Activated CD8-positive, alpha-beta T cell treated with anti-CD3 and anti-CD28 coated beads, Interleukin-2, amount 10 ng/mL, durations not matched to agents 7 days and 5 days (primary cell): ENCODE data around the gene CAPN11. TPM values are rescaled to one million over a fixed set of nuclear protein-coding genes. Genes with fewer than 3 reads are reported as not detected.

Experiments used
- ATAC-seq: fragments of 150-1000 bp; cut with Tn5 transposase; one replicate; pipeline ENCODE4 v1.10.0; 2021; ENCODE audit warnings: moderate library complexity
- CTCF ChIA-PET: fragments of 350-600 bp; sonication (Branson Sonifier 250); formaldehyde crosslinking; loops from one replicate; lab custom pipeline; 2021; ENCODE audit warnings: antibody characterized with exemption; lab: Charles Lee
- POLR2A ChIA-PET: fragments of 350-600 bp; sonication (Branson Sonifier 250); formaldehyde crosslinking; loops from one replicate; lab custom pipeline; 2021; ENCODE audit warnings: antibody characterized with exemption; lab: Charles Lee
- DNase-seq: peaks from one replicate; pipeline ENCODE4 v3.0.0-alpha.2; 2020
- H3K27ac Mint-ChIP-seq: one replicate; pipeline ENCODE4 v1.8.0; 2021; ENCODE audit warnings: mild to moderate bottlenecking, mixed read lengths
- H3K27me3 Mint-ChIP-seq: one replicate; pipeline ENCODE4 v1.8.0; 2021; ENCODE audit warnings: low read depth, mixed read lengths
- H3K36me3 Mint-ChIP-seq: one replicate; pipeline ENCODE4 v1.8.0; 2021; ENCODE audit warnings: low read depth, mixed read lengths
- H3K4me1 Mint-ChIP-seq: one replicate; pipeline ENCODE4 v1.8.0; 2021; ENCODE audit warnings: low read depth, mixed read lengths
- H3K4me3 Mint-ChIP-seq: one replicate; pipeline ENCODE4 v1.8.0; 2021; ENCODE audit warnings: mild to moderate bottlenecking, mixed read lengths
- H3K9me3 Mint-ChIP-seq: one replicate; pipeline ENCODE4 v1.8.0; 2022; ENCODE audit warnings: mixed read lengths; ENCODE audit not compliant: insufficient read depth
- total RNA-seq, 2 experiments: library from RNA; stranded (reverse); gene quantifications; one replicate each; pipeline ENCODE4 v1.2.3, GENCODE V29; 2021

Gene CAPN11
- total RNA-seq, 2 experiments from 2014 or later: 0.58 to 0.70 TPM

GRCh38 chr6:44224029-44224964 lies 65.7 kb downstream of the CAPN11 start:
- ATAC-seq (peak; percentile 20), DNase-seq (peak; percentile 39)
- peaks cover 45% of the 10 kb centered on the region for H3K4me1 Mint-ChIP-seq

GRCh38 chr6:44224965-44225305 lies 66.3 kb downstream of the CAPN11 start:
- CTCF ChIA-PET: interaction anchor here (0.9 to 4.0 kb wide), 15 partner anchors 8 to 127 kb away, joined by 3 to 37 read pairs (median 3); partner anchors contain the start of genes AARS2, HSP90AB1, SLC35B2 and TMEM63B
- peaks cover 42% of the 10 kb centered on the region for H3K4me1 Mint-ChIP-seq
- ATAC-seq (no peak), DNase-seq (no peak)
- H3K36me3 Mint-ChIP-seq: peaks cover 2% of the 10 kb centered on the region
- H3K9me3 Mint-ChIP-seq: no peaks in the 10 kb centered on the region
- H3K27me3 Mint-ChIP-seq: no peaks in the 10 kb centered on the region
- POLR2A ChIA-PET: interaction anchor here (1.1 to 4.1 kb wide), 2 partner anchors 22 to 32 kb away, joined by 5 to 37 read pairs; partner anchors contain the start of genes HSP90AB1 and SLC35B2
- peak overlapping the region; percentile 80 for H3K4me3 Mint-ChIP-seq
- no peak overlapping the region for H3K27ac Mint-ChIP-seq

More at GRCh38 chr6:44224029-44224964, 65.7 kb downstream of the CAPN11 start:
- Mint-ChIP-seq H3K9me3 (no peaks in the 10 kb centered on the region), H3K27ac (peak overlapping the region; percentile 58), H3K4me3 (peak overlapping the region; percentile 80), H3K36me3 (peaks cover 2% of the 10 kb centered on the region), H3K27me3 (no peaks in the 10 kb centered on the region)
- CTCF ChIA-PET: interaction anchor here (0.9 to 4.0 kb wide), 17 partner anchors 9 to 126 kb away, joined by 3 to 37 read pairs (median 3); partner anchors contain the start of genes AARS2, HSP90AB1, SLC35B2 and TMEM63B
- POLR2A ChIA-PET: interaction anchor here (0.5 to 4.1 kb wide), 3 partner anchors 12 to 32 kb away, joined by 3 to 37 read pairs (median 5); partner anchors contain the start of genes HSP90AB1 and SLC35B2

- Mint-ChIP-seq H3K9me3 (no peaks in the 10 kb centered on the region), H3K27me3 (no peaks in the 10 kb centered on the region), H3K4me3 (no peak overlapping the region), H3K27ac (no peak overlapping the region), H3K36me3 (peaks cover 4% of the 10 kb centered on the region), H3K4me1 (peaks cover 41% of the 10 kb centered on the region)
- CTCF ChIA-PET: interaction anchor here (1.1 to 4.0 kb wide), 5 partner anchors 9 to 53 kb away, joined by 3 to 37 read pairs (median 19); partner anchors contain the start of gene SLC35B2
- no peak for ATAC-seq
- POLR2A ChIA-PET: interaction anchor here (0.6 to 1.1 kb wide), 2 partner anchors 22 to 31 kb away, joined by 4 to 6 read pairs; no protein-coding TSS in a partner anchor
- no peak for DNase-seq
Measured at GRCh38 chr6:44225579-44226325, 67.1 kb downstream of the CAPN11 start.

- H3K36me3 Mint-ChIP-seq: peaks cover 12% of the 10 kb centered on the region
- ChIA-PET POLR2A (interaction anchor here (0.6 to 1.6 kb wide), 3 partner anchors 21 to 32 kb away, joined by 4 to 11 read pairs (median 6); partner anchors contain the start of gene HSP90AB1), CTCF (interaction anchor here (1.1 to 4.0 kb wide), 3 partner anchors 8 to 19 kb away, joined by 3 to 37 read pairs (median 36); no protein-coding TSS in a partner anchor)
- no peaks in the 10 kb centered on the region for H3K9me3 Mint-ChIP-seq
- no peak for DNase-seq
- H3K27ac Mint-ChIP-seq: no peak overlapping the region
- H3K27me3 Mint-ChIP-seq: no peaks in the 10 kb centered on the region
- H3K4me3 Mint-ChIP-seq: no peak overlapping the region
- peaks cover 36% of the 10 kb centered on the region for H3K4me1 Mint-ChIP-seq
- no peak for ATAC-seq
Measured at GRCh38 chr6:44226368-44227147, 67.9 kb downstream of the CAPN11 start.

GRCh38 chr6:44227148-44227793 lies 68.7 kb downstream of the CAPN11 start:
- DNase-seq (no peak), ATAC-seq (no peak)
- Mint-ChIP-seq H3K4me1 (peaks cover 31% of the 10 kb centered on the region), H3K36me3 (peaks cover 16% of the 10 kb centered on the region), H3K27me3 (no peaks in the 10 kb centered on the region), H3K4me3 (no peak overlapping the region), H3K27ac (no peak overlapping the region), H3K9me3 (no peaks in the 10 kb centered on the region)
- CTCF ChIA-PET: interaction anchor here (1.9 kb wide), 1 partner anchor 10 kb away, joined by 8 read pairs; no protein-coding TSS in a partner anchor
- POLR2A ChIA-PET: interaction anchor here (1.6 kb wide), 1 partner anchor 20 kb away, joined by 11 read pairs; the partner anchor contains the start of gene HSP90AB1

GRCh38 chr6:44228031-44228430 lies 69.4 kb downstream of the CAPN11 start:
- Mint-ChIP-seq H3K36me3 (peaks cover 21% of the 10 kb centered on the region), H3K4me3 (no peak overlapping the region), H3K9me3 (no peaks in the 10 kb centered on the region), H3K4me1 (peaks cover 26% of the 10 kb centered on the region), H3K27me3 (no peaks in the 10 kb centered on the region), H3K27ac (no peak overlapping the region)
- no peak for ATAC-seq
- ChIA-PET POLR2A (interaction anchor here (1.6 kb wide), 1 partner anchor 19 kb away, joined by 11 read pairs; the partner anchor contains the start of gene HSP90AB1), CTCF (interaction anchor here (1.9 kb wide), 1 partner anchor 9 kb away, joined by 8 read pairs; no protein-coding TSS in a partner anchor)
- DNase-seq: no peak

- no peak for ATAC-seq
- Mint-ChIP-seq H3K4me1 (peaks cover 30% of the 10 kb centered on the region), H3K4me3 (no peak overlapping the region), H3K27ac (no peak overlapping the region), H3K36me3 (peaks cover 21% of the 10 kb centered on the region), H3K27me3 (no peaks in the 10 kb centered on the region), H3K9me3 (no peaks in the 10 kb centered on the region)
- ChIA-PET CTCF (interaction anchor here (1.9 kb wide), 1 partner anchor 9 kb away, joined by 8 read pairs; no protein-coding TSS in a partner anchor), POLR2A (interaction anchor here (1.6 kb wide), 1 partner anchor 19 kb away, joined by 11 read pairs; the partner anchor contains the start of gene HSP90AB1)
- DNase-seq: no peak
Measured at GRCh38 chr6:44228433-44228832, 69.8 kb downstream of the CAPN11 start.

GRCh38 chr6:44228836-44229235 lies 70.2 kb downstream of the CAPN11 start:
- no peak for DNase-seq
- peaks cover 34% of the 10 kb centered on the region for H3K4me1 Mint-ChIP-seq
- no peak for ATAC-seq
- H3K36me3 Mint-ChIP-seq: peaks cover 21% of the 10 kb centered on the region
- no peaks in the 10 kb centered on the region for H3K27me3 Mint-ChIP-seq
- H3K27ac Mint-ChIP-seq: peak overlapping the region; percentile 21
- no peaks in the 10 kb centered on the region for H3K9me3 Mint-ChIP-seq
- ChIA-PET POLR2A (no interaction called here), CTCF (interaction anchor here (1.9 kb wide), 1 partner anchor 9 kb away, joined by 8 read pairs; no protein-coding TSS in a partner anchor)
- H3K4me3 Mint-ChIP-seq: no peak overlapping the region

- H3K4me3 Mint-ChIP-seq: no peak overlapping the region
- ChIA-PET POLR2A (no interaction called here), CTCF (no interaction called here)
- no peaks in the 10 kb centered on the region for H3K27me3 Mint-ChIP-seq
- no peak overlapping the region for H3K27ac Mint-ChIP-seq
- DNase-seq: no peak
- H3K36me3 Mint-ChIP-seq: peaks cover 20% of the 10 kb centered on the region
- no peaks in the 10 kb centered on the region for H3K9me3 Mint-ChIP-seq
- H3K4me1 Mint-ChIP-seq: peaks cover 33% of the 10 kb centered on the region
- no peak for ATAC-seq
Measured at GRCh38 chr6:44229376-44230033, 70.9 kb downstream of the CAPN11 start.
